Omental fat pad (tissue), 4 donors: ENCODE measurements around the gene ATP1B1. TPM values are rescaled to one million over a fixed set of nuclear protein-coding genes. Genes with fewer than 3 reads are reported as not detected.

Source experiments
- ATAC-seq: fragments of 150-250 bp; one replicate; pipeline ENCODE4 v1.9.1; 2016; ENCODE audit warnings: mild to moderate bottlenecking, moderate library complexity; ENCODE audit not compliant: low FRiP score
- DNase-seq: peaks from one replicate; pipeline ENCODE4 v3.0.0-alpha.2; 2019; ENCODE audit warnings: low spot score
- total RNA-seq, 4 donors: library from RNA; depleted of rRNA; stranded (reverse); fragments of >200 nt; gene quantifications; one replicate each; pipeline ENCODE4 v1.1.0, GENCODE V29; 2016
- TF ChIP-seq, protein P1 (sequence below), 3 donors: fragments of 450-650 bp; IDR thresholded peaks; one replicate each; pipeline ENCODE4 v1.5.1; 2016 to 2017; ENCODE audit warnings: antibody characterized with exemption in 3 of 3, mild to moderate bottlenecking in 3 of 3, moderate library complexity in 2 of 3

Gene ATP1B1
- total RNA-seq, 4 donors from 2014 or later = 19.9 to 60.6 (median 37.3) TPM

DNA sequence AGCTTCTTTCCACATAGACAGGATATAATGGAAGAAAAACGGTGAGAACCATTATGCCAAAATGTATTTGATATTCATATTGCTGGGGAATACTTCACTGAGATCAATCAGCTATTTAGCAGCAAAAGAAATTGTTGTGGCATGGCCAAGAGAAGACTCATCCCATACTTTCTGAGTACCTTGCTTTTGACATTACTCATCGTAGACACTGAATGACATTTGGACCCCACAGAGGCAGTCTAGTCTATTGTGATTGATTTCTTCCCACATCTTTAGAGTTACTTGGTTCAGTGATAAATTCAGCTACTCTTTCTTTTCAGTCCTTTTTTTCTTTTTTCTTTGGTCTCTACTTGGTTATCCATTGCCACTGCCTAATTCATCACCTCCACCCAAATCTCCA, 22.1 kb downstream of the ATP1B1 start:
- TF ChIP-seq, protein P1, sequence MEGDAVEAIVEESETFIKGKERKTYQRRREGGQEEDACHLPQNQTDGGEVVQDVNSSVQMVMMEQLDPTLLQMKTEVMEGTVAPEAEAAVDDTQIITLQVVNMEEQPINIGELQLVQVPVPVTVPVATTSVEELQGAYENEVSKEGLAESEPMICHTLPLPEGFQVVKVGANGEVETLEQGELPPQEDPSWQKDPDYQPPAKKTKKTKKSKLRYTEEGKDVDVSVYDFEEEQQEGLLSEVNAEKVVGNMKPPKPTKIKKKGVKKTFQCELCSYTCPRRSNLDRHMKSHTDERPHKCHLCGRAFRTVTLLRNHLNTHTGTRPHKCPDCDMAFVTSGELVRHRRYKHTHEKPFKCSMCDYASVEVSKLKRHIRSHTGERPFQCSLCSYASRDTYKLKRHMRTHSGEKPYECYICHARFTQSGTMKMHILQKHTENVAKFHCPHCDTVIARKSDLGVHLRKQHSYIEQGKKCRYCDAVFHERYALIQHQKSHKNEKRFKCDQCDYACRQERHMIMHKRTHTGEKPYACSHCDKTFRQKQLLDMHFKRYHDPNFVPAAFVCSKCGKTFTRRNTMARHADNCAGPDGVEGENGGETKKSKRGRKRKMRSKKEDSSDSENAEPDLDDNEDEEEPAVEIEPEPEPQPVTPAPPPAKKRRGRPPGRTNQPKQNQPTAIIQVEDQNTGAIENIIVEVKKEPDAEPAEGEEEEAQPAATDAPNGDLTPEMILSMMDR (IDR thresholded peaks at IDR 0.05) = no peak
- DNase-seq = no peak

DNA sequence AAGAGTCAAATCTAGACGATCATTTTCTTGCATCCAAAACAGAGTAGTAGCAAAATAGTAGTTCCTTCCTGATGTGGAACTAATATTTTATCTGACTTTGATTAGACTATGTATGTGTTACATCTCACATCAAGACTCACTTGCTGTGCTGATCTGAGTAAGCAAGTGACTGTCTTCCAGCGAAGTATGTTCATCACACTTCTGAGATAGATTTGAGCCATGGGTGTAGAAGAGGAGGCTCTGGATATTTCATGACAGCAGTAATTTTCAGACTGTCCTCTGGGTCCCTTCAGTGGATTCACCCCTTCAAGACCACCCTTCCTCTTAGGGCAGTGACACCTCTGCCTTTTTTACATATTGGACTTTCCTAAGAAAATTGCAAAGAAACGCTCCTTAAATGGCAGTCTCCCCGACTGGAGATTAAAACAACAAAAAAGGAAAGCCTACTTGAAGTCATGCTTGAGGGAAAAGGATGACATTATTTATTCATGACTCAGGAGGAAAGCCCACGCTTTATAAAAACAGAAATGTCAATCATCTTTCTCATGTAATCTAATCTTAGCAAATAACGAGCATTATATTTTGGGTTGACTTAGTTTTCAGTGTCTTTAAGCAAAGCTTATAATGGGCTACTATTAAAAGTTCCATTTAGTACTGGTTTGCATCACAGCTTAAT, 22.8 kb downstream of the ATP1B1 start:
- ATAC-seq (no peak), DNase-seq (no peak)
- TF ChIP-seq, protein P1 (IDR thresholded peaks at IDR 0.05) = no peak

More for the DNA sequence above, 22.1 kb downstream of the ATP1B1 start:
- ATAC-seq = no peak

DNA sequence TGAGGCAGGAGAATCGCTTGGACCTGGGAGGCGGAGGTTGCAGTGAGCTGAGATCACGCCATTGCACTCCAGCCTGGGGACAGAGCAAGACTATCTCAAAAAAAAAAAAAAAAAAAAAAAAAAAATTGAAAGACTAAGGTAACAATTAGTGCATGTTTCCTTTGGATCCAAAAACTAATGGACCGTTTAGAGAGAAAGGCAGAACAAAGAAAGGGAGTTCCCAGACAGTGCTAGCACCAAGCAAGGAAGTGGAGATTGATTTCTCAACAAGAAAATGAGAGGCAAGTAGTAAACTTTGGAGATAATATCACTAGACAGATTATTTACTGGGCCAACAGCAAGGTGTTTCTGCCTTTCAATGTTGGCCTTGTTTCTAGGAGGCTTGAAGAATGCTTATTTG, 24.2 kb downstream of the ATP1B1 start:
- DNase-seq (no peak), ATAC-seq (no peak)

DNA sequence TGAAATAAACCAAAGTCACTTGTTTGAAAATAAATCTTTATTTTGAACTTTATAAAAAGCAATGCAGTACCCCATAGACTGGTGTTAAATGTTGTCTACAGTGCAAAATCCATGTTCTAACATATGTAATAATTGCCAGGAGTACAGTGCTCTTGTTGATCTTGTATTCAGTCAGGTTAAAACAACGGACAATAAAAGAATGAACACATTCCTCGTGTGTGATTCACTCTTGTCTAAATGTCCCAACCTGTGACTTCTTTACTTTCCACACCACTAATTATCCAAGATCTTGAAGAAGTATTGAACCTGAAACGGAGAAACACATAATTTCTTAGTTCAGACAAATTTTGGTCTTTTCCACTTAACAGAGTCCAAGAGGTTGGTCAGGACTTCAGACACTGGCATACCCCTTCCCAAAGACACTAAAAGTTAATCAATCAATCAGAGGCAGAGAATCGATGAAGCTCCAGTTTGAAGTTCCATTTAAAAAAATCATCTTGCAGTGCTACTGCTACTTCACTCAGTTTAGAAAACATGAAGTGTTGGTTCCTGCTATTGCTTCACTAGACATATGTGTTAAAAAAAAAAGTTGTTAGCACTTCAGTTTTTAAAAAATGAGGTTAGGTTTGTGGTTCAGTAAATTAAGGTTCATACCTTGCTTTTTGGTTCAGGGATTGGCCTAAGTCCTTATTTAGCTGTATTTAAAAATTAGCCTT, 26.2 kb downstream of the ATP1B1 start:
- no peak for ATAC-seq

More for the DNA sequence above, 24.2 kb downstream of the ATP1B1 start:
- TF ChIP-seq, protein P1 (IDR thresholded peaks at IDR 0.05) = no peak

DNA sequence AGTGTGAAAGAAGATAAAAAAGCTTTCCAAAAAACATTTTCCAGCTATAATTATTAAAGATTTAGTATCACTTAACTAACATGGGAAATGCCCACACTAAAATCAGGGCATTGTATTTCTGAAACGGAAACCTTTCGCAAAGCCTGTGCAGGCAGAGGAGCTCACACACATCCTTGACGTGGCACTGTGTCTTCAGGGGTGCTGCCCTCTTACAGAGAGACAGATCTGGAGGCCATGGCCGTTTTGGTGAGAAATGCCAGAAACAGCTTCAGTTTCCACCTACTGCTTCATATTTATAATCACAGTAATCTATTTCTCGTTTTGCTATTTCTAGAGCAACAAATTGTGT, 26.7 kb downstream of the ATP1B1 start:
- ATAC-seq (no peak), DNase-seq (no peak)
- TF ChIP-seq, protein P1 (IDR thresholded peaks at IDR 0.05) = no peak

More for the DNA sequence above, 26.2 kb downstream of the ATP1B1 start:
- TF ChIP-seq, protein P1 (IDR thresholded peaks at IDR 0.05) = no peak
- no peak for DNase-seq

DNA sequence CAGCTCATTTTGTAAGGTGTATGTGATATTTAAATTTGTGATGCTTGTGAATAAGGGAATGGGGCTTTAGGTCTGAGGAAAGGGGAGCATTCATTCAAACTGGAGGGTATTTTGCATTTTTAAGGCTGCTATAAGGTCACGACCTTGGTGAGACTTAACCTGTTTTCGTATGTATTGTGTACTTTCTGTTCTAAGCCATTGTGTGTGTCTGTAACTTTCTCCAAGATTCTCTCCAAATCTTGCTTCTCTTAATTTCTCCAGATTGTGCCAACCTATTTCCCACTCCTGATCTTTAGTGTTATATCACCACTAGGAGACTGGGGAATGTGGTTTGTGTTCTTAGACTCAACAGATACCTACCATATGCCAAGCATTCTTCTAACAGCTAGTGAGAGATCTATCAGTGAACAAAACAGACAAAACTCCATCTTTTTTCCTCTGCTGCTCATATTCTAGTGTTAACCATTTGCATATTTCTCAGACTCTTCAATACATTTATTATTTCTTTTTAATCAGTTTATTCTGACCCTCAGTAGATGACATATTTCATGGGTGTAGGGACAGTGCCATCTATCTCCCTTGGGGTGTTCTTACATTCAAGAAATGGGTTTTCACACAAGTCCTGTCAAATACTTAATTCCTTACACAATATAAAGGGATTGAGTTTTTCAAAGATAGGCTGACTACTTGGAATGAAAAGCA, 27.5 kb downstream of the ATP1B1 start:
- DNase-seq (no peak), ATAC-seq (no peak)
- TF ChIP-seq, protein P1 (IDR thresholded peaks at IDR 0.05) = no peak
